HL-60 (cell line): Measurements from ENCODE around the gene ACACA.
"Not testable (repeated sequence)": the region's sequence is repeated elsewhere in the genome, so short reads cannot be mapped to it uniquely, and the experiment has no call there.

Source experiments
- DNase-seq, 2 experiments: peaks; one replicate each; pipeline ENCODE4 v3.0.0-alpha.2; 2010 to 2020; ENCODE audit warnings: low read depth in 1 of 2, low spot score in 1 of 2
- H3K27ac ChIP-seq: fragments of 250-450 bp; sonication (Bioruptor Pico); replicated peaks from 2 replicates; pipeline ENCODE4 v1.5.1; 2020; ENCODE audit warnings: mild to moderate bottlenecking, moderate library complexity
- H3K27me3 ChIP-seq: fragments of 250-450 bp; sonication (Bioruptor Pico); 2 replicates; pipeline ENCODE4 v1.5.1; 2021; ENCODE audit warnings: mild to moderate bottlenecking, moderate library complexity; ENCODE audit not compliant: insufficient read depth, poor library complexity, severe bottlenecking
- H3K4me3 ChIP-seq: replicated peaks from 2 replicates; pipeline ENCODE4 v1.5.1; 2011; ENCODE audit warnings: mild to moderate bottlenecking, control low read depth, low read length; ENCODE audit not compliant: insufficient read depth
- CTCF ChIP-seq: IDR thresholded peaks from one replicate; pipeline ENCODE4 v1.5.1; 2011; ENCODE audit warnings: low read length, control low read depth, inconsistent platforms; ENCODE audit not compliant: insufficient read depth
- GABPA ChIP-seq: IDR thresholded peaks from 2 replicates; pipeline ENCODE4 v1.6.1; 2012; ENCODE audit warnings: low read depth
- POLR2AphosphoS5 ChIP-seq: IDR thresholded peaks from 2 replicates; pipeline ENCODE4 v1.6.1; 2012; ENCODE audit warnings: low read depth
- REST ChIP-seq: IDR thresholded peaks from 2 replicates; pipeline ENCODE4 v1.6.1; 2012; ENCODE audit warnings: low read depth; ENCODE audit not compliant: insufficient replicate concordance
- SPI1 ChIP-seq: IDR thresholded peaks from 2 replicates; pipeline ENCODE4 v1.6.1; 2012; ENCODE audit warnings: low read depth, mild to moderate bottlenecking, borderline replicate concordance

The ACACA gene

GRCh38 chr17:37144075-37144701, 262.4 kb downstream of the ACACA start:
- Histone ChIP-seq H3K4me3 (no peak overlapping the region), H3K27me3 (no peaks in the 10 kb centered on the region), H3K27ac (no peak overlapping the region)
- DNase-seq, result no peak
- TF ChIP-seq SPI1, result no peak
- TF ChIP-seq POLR2AphosphoS5, result no peak

- H3K27me3 ChIP-seq, DNase-seq, H3K4me3 ChIP-seq, H3K27ac ChIP-seq: not testable (repeated sequence)
Observed at GRCh38 chr17:37143558-37143957, 263.1 kb downstream of the ACACA start.

GRCh38 chr17:37142294-37142896, 264.2 kb downstream of the ACACA start:
- TF ChIP-seq POLR2AphosphoS5 (no peak), GABPA (no peak), SPI1 (no peak), CTCF (no peak), REST (no peak)
- no peak for DNase-seq
- H3K4me3 ChIP-seq, result no peak overlapping the region
- H3K27me3 ChIP-seq, result no peaks in the 10 kb centered on the region
- H3K27ac ChIP-seq, result no peak overlapping the region

- no peak overlapping the region for H3K27ac ChIP-seq
- H3K4me3 ChIP-seq, result no peak overlapping the region
- no peaks in the 10 kb centered on the region for H3K27me3 ChIP-seq
- no peak for TF ChIP-seq POLR2AphosphoS5
- no peak for TF ChIP-seq SPI1
- no peak for TF ChIP-seq CTCF
- TF ChIP-seq REST, result no peak
- no peak for DNase-seq
Observed at GRCh38 chr17:37138571-37139120, 268.0 kb downstream of the ACACA start.
